COR-L47 (cell line): ENCODE results near the gene OTOP3.

Experiments used
- DNase-seq: peaks from one replicate; lab custom pipeline; 2025; lab: John Stamatoyannopoulos, UW

The OTOP3 gene

GRCh38 chr17:74987418-74987908 is 51.8 kb downstream of the OTOP3 start, which contains the start of gene CDR2L:
Gene CDR2L (plus strand): TSS chr17:74987632. CDS start chr17:74988044, 412 bp downstream.
- DNase-seq, result peak; percentile 89

GRCh38 chr17:74987909-74988711 is 52.4 kb downstream of the OTOP3 start:
- DNase-seq, result peak; percentile 7

GRCh38 chr17:74990581-74991105 is 54.9 kb downstream of the OTOP3 start:
- DNase-seq, result no peak

- DNase-seq, result no peak
These were observed 56.5 kb downstream of the OTOP3 start for GRCh38 chr17:74992223-74992622.

- DNase-seq, result no peak
These were observed 58.7 kb downstream of the OTOP3 start for GRCh38 chr17:74994440-74994839.

- no peak for DNase-seq
These were observed 60.1 kb downstream of the OTOP3 start for GRCh38 chr17:74995847-74996246.

- no peak for DNase-seq
These were observed 63.1 kb downstream of the OTOP3 start for GRCh38 chr17:74998783-74999182.

GRCh38 chr17:74999523-74999922 is 63.8 kb downstream of the OTOP3 start:
- no peak for DNase-seq
